Activated CD8-positive, alpha-beta memory T cell treated with anti-CD3 and anti-CD28 coated beads, Interleukin-2, amount 50 U/mL, for 24 hours (primary cell): Measurements from ENCODE around the gene MYO10.

ENCODE experiments used
- DNase-seq: peaks from one replicate; pipeline ENCODE4 v3.0.0-alpha.2; 2020; ENCODE audit errors: extremely low read depth

Gene MYO10

DNA sequence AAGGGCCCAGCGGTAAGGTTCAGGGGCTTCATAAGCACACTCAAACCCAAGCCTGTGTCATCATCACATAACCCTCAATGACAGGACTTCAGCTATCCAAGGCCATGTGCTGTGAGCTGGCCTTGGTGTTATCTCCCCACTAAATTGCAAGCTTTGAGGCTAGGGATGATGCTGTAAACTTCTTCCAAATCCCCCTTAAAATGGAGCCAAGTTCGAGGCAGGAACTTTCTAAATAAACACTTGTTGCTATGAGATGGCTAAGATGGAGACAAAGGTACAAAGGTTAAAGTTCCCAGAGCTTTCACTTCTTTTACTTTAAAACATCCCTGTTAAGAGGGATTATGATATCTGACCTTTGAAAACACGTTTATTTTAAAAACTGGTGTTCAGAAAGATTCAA, 123.6 kb downstream of the MYO10 start:
- no peak for DNase-seq

GRCh38 chr5:16810208-16810854, 125.8 kb downstream of the MYO10 start:
- no peak for DNase-seq

DNA sequence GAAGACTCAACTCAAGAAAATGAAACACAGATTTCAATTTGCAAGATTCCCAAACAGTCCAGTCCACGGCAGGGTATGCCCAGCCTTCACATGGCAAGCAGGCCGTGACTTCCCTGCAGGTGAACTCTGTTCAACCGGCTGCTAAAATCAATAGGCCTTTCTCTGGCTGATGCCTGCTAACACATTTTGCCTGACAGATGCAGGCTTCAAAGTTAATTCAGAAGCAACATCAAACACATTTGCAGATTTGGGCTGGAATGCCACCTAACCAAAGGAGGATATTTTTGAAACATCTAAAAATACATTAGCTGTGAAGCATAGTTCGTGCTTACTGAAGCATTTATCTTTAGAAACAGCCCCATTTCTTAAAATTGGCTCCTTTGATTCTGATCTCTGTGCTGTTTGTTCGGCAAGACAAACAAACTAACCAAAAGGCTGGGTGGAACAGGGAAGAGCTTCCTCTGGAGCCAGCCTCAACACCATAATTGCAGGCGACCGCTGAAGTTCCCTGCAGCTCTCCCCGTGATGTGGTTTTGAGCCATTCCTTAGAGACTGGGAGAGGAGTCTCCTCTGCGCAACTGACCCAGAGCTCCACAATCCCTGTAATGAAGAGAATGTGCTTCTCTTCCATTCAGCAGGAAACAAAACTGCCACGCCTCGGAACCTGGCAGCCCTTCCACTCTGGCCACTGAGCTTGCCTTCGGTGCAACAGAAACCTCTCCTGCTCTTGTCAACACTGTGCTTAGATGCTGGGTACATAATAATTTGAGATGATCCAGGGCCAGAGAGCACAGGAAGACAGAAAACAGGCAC, 126.5 kb downstream of the MYO10 start:
- no peak for DNase-seq

DNA sequence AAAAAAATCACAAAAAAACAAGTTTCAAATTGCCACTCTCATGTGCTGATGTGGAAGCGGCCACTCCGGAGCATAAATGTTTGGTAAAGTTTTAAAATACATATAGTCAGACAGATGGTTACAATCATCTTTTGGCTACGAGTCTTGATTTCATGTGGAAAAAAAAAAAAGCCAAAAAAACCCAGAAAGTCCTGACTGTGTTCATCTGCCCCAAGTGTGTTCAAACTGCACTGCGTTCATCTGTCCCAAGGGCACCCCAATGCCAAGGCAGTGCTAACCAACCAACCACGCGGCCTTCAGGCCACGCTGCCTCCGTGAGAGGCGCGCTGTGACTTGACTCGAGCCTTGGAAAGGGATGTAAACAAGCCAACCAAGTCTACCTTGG, 127.1 kb downstream of the MYO10 start:
- no peak for DNase-seq

DNA sequence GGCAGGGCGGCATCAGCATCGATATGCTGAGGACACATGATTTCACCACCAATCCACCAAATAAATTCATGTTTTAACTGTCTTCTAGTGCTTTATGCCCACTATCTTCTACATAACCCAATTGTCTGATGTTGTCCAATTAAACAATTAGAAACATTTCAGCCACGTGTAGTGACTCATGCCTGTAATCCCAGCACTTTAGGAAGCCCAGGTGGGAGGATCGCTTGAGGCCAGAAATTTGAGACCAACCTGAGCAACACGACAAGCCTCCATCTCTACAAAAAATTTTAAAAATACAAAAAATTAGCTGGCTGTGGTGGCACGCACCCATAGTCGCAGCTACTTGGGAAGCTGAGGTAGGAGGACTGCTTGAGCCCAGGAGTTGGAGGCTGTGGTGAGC, 128.1 kb downstream of the MYO10 start:
- DNase-seq, result no peak

DNA sequence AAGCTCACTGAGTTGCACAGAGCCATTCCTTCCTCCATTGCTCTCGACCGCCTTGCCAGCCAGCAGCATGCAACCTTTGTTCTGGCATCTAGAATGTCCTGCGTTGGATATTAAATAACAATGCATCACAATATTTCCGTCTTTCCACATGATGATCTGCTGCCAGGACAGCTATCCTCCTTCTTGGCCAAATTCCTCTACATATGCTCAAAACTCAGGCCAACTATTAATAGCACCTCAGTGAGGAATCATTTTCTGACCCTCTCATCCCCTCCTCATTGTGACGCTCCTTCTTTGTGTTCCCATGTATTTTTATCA, 128.6 kb downstream of the MYO10 start:
- DNase-seq, result no peak

DNA sequence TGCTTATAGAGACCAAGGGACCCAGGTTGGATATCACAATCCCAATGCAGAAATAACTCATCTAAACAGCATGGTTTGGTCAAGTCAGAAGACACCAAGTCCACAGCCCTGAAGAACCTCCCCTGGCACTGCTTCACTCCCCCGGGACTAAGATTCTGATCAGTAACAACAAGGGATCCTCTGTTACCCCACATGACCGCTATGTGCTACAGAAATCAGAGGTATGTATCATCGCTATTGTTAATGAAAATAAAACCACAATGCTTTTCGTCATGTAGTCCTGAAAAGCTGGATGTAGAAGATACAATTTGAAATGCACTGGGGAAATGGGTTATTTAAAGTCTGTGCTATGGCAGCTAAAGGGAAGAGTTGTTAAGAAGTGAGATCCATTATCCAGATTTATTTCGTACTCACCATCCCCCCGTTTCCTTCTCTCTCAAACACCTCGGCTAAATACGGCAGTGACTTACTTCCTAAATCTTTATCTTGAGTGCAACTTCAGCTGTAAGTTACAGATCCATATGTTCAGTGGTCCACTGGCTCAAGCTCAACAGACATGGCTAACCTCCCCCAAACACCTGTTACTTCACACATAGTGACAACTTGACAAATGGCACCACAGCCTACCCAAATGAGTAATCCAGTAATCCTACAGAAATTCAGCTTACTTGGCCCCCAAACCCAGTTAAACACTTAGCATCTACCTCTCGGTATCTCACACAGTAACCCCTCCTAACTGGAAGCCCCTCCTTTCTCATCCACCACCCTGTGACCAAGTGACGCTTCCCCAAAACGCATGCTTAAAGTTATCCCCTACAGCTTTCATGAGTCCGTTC, 129.2 kb downstream of the MYO10 start:
- DNase-seq, result no peak

- no peak for DNase-seq
Measured at GRCh38 chr5:16805486-16805885, 130.6 kb downstream of the MYO10 start.

DNA sequence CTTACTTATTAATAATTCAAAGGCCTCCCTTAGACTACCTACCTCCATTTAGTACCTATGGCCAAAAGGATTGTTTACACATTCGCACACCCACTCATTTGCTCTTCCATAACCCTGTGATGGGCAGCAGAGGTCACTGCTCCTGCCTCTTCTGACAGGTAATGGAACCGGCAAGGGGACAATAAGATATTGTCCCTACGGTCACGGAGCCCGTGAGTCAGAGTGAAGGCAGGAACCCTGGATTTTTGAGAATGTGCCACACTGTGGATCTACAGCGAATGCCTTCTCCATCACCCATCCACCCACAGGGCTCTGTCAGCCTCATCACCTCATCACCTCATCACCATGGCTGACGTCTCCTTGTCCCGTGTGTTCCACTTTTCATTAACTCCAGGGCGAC, 132.3 kb downstream of the MYO10 start:
- DNase-seq, result no peak

DNA sequence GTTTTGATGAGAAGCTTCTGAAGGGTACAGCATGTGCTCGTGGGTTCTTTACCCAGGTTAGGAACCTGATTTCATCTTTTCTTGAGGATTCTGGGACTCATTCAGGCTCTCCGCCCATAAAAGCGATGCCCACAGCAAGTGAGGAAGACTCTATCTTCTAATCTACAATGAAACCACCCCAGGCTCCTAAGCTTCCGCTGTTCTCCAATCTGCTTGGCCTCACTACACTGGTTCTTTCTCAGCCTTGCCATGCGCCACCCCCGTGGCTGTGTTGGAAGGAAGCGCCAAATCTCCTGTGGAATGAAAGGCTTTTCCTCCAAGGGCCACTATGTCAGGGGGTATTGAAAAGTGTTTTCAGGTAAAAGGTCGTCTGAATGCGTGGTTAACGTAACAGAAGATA, 135.6 kb downstream of the MYO10 start:
- DNase-seq, result no peak

DNA sequence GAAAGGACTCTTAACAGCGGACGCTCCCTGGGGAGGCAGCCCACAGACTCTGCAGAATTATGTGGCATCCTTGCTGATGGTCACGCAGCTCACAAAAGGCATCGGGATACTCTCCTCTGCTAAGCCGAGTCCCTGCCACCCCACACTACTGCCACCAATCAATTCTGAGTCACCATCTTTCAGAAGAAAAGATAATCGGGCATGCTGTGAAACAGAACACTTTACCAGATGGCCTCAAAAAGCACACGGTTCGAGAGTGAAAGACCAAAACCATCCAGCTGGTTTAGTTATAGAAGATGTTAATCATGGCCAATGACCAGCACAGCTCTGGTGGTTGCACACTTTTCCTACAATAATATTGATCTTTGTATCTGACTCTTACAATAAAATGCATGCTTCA, 136.3 kb downstream of the MYO10 start:
- DNase-seq, result no peak

DNA sequence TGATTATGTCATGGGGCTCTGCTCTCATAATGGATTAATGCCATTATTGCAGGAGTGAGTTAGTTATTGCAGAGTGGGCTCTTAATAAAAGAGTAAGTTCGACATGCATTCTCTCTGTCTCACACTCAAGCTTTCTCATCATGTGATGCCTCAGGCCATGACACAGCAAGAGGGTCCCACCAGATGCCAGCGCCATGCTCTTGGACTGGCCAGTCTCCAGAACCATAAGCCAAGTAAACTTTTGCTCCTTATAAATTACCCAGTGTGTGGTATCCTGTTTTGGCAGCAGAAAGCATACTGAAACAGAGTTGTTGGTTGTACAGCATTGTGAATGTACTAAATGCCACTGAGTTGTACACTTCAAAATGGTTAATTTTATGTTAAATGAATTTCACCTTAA, 138.1 kb downstream of the MYO10 start:
- no peak for DNase-seq

GRCh38 chr5:16794269-16794913, 141.7 kb downstream of the MYO10 start:
- DNase-seq, result no peak

GRCh38 chr5:16792598-16793275, 143.4 kb downstream of the MYO10 start:
- no peak for DNase-seq

GRCh38 chr5:16791904-16792597, 144.0 kb downstream of the MYO10 start:
- DNase-seq, result no peak

DNA sequence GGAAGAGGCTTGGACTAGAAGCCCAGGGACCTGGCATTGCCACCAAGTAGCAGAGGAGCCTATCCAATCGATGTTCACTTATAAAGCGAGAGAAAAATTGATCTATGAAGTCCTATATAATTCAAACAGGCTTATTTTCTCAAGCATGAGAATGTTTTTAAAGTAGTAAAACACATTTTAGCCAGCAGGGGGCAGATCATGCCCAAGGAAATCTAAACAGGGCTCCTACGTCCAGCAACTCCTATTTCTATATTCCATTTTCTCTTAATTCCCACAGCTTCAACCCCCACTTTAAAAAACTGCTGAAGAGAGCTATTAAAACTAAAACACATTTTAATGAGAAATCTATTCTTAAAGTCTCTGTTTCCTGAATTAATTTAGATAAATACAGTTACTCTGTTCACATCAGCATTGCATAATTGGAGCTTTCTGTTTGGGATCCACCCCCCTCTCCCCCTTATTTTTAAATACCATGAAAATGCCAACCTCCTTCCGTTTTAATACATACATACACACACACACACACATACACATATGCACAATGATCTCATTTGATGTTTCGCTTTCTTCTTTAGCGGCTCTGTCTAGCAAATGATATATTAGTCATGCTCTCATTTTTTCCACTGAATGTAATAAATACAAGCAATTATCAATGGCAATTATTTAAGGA, 144.9 kb downstream of the MYO10 start:
- DNase-seq, result no peak

- DNase-seq, result no peak
Measured at GRCh38 chr5:16788957-16789356, 147.1 kb downstream of the MYO10 start.

DNA sequence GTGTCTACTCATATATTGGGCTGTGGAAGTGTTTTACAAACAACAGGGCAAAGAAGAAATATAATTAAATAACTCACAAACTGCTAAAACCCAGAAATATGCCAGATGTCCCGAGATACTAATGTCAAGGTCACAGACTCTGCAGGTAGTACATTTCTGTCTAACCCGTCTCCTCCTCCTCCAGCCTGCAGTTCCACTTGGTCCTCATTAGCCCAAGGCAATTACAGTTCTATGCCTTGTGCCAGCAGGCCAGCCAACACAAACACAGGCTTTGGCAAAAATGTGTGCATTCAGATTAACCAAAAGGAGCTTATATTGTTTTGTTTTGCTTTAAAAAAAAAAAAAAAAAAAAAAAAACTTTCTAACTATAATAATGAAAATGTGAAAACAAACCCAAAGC, 148.8 kb downstream of the MYO10 start:
- DNase-seq, result no peak

DNA sequence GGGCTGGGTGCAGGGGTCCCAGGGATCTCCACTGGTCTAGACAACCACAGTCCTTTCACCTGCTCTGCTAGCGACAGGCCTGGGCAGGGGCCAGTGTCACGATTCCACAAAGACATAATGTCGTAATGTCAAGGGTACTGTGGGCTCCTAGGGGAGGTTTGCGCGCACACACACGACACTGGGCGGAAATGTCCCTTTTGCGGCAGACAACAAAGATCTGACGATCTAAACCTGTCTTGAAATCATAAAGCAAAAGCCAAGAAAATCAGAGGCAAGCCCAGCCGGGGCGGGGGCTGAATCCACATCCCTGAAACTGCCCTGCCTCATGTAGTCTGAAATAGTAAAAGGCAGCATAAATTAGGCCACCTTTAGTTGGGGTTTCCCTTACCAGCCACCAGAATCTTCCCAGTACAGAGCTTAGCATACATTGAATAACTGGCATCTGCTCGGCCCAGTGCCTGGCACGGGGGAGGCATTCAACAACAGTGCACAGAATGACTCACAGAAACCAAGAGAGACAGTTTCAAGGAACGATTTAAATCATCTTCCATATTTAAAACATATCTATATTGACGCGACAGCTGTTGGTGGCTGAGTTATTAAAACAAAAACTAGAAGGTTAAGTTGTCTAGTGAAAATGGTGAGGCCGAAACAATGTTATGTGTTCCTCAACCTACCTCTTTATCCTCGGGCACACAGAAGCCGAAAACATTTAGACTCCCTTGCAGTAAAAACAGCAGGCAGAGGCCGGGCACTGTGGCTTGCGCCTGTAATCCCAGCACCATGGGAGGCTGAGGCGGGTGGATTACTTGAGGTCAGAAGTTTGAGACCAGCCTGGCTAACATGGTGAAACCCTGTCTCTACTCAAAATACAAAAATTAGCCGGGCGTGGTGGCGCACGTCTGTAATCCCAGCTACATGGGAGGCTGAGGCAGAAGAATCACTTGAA, 151.0 kb downstream of the MYO10 start:
- no peak for DNase-seq
